CD4-positive, alpha-beta memory T cell (primary cell): ENCODE measurements around the gene MTAP. TPM values are rescaled to one million over a fixed set of nuclear protein-coding genes. Genes with fewer than 3 reads are reported as not detected.
A peak's percentile ranks its signal among the peaks of the same experiment; 100 is the strongest.

ENCODE experiments used
- CTCF ChIA-PET: fragments of 350-600 bp; sonication (Branson Sonifier 250); formaldehyde crosslinking; loops from one replicate; lab custom pipeline; 2021; ENCODE audit warnings: inconsistent platforms; ENCODE audit not compliant: partially characterized antibody; lab: Charles Lee
- POLR2A ChIA-PET: fragments of 350-600 bp; sonication (Branson Sonifier 250); formaldehyde crosslinking; loops from one replicate; lab custom pipeline; 2021; ENCODE audit not compliant: partially characterized antibody; lab: Charles Lee
- DNase-seq, 5 donors: peaks; one replicate each; pipeline versions ENCODE4 v3.0.0 to v3.0.0-alpha.2; 2020 to 2022; ENCODE audit warnings: mixed read lengths in 1 of 5
- H3K27ac ChIP-seq: one replicate; pipeline ENCODE4 v1.7.0; 2013; ENCODE audit warnings: low read depth, low read length
- H3K27me3 ChIP-seq: 2 replicates; pipeline ENCODE4 v1.7.0; 2013; ENCODE audit warnings: mild to moderate bottlenecking, low read length, moderate library complexity; ENCODE audit not compliant: insufficient read depth
- H3K36me3 ChIP-seq: 2 replicates; pipeline ENCODE4 v1.7.0; 2013; ENCODE audit warnings: mild to moderate bottlenecking, low read length, moderate library complexity; ENCODE audit not compliant: insufficient read depth
- H3K4me1 ChIP-seq: 2 replicates; pipeline ENCODE4 v1.7.0; 2013; ENCODE audit warnings: mild to moderate bottlenecking, low read length, moderate library complexity; ENCODE audit not compliant: insufficient read depth
- H3K4me3 ChIP-seq, 2 donors: one replicate each; pipeline ENCODE4 v1.7.0; 2013; ENCODE audit warnings: low read length in 2 of 2, mild to moderate bottlenecking in 1 of 2
- H3K9me3 ChIP-seq, 2 donors: one replicate each; pipeline ENCODE4 v1.7.0; 2013; ENCODE audit warnings: low read length in 2 of 2, control low read depth in 1 of 2; ENCODE audit not compliant: control insufficient read depth in 1 of 2
- H3K27ac Mint-ChIP-seq, 7 donors: one replicate each; pipeline ENCODE4 v1.8.0; 2020 to 2021; ENCODE audit warnings: mixed read lengths in 7 of 7, mild to moderate bottlenecking in 6 of 7, inconsistent platforms in 3 of 7, moderate library complexity in 3 of 7
- H3K27me3 Mint-ChIP-seq, 2 donors: one replicate each; pipeline ENCODE4 v1.8.0; 2020 to 2021; ENCODE audit warnings: mixed read lengths in 2 of 2
- H3K36me3 Mint-ChIP-seq, 2 donors: one replicate each; pipeline ENCODE4 v1.8.0; 2020 to 2021; ENCODE audit warnings: mixed read lengths in 2 of 2, inconsistent platforms in 1 of 2, mild to moderate bottlenecking in 1 of 2
- H3K4me1 Mint-ChIP-seq, 4 donors: one replicate each; pipeline ENCODE4 v1.8.0; 2020 to 2021; ENCODE audit warnings: mixed read lengths in 4 of 4, mild to moderate bottlenecking in 1 of 4
- H3K4me3 Mint-ChIP-seq, 8 donors: one replicate each; pipeline ENCODE4 v1.8.0; 2020 to 2021; ENCODE audit warnings: mixed read lengths in 8 of 8, mild to moderate bottlenecking in 7 of 8, moderate library complexity in 6 of 8, inconsistent platforms in 3 of 8
- H3K9me3 Mint-ChIP-seq, 8 donors: one replicate each; pipeline ENCODE4 v1.8.0; 2020 to 2021; ENCODE audit warnings: mixed read lengths in 8 of 8, mild to moderate bottlenecking in 5 of 8, inconsistent platforms in 3 of 8, moderate library complexity in 1 of 8
- intact Hi-C: fragments of 100-400 bp; cut with micrococcal nuclease; formaldehyde crosslinking; loops from one replicate; pipeline ENCODE4 v1.15.1; 2023
- polyA plus RNA-seq, 2 donors: library from polyadenylated mRNA; unstranded; fragments of 300-500 nt; fragmentation: Illumina TruSeq; gene quantifications; one replicate each; pipeline ENCODE4 v1.2.3, GENCODE V29; 2021
- total RNA-seq, 2 experiments: library from RNA; stranded (reverse); gene quantifications; one replicate each; pipeline ENCODE4 v1.2.3, GENCODE V29; 2021

MTAP gene
- total and polyA plus RNA-seq, 4 experiments from 2014 or later, result 21.1 to 47.9 (median 34.0) TPM

DNA sequence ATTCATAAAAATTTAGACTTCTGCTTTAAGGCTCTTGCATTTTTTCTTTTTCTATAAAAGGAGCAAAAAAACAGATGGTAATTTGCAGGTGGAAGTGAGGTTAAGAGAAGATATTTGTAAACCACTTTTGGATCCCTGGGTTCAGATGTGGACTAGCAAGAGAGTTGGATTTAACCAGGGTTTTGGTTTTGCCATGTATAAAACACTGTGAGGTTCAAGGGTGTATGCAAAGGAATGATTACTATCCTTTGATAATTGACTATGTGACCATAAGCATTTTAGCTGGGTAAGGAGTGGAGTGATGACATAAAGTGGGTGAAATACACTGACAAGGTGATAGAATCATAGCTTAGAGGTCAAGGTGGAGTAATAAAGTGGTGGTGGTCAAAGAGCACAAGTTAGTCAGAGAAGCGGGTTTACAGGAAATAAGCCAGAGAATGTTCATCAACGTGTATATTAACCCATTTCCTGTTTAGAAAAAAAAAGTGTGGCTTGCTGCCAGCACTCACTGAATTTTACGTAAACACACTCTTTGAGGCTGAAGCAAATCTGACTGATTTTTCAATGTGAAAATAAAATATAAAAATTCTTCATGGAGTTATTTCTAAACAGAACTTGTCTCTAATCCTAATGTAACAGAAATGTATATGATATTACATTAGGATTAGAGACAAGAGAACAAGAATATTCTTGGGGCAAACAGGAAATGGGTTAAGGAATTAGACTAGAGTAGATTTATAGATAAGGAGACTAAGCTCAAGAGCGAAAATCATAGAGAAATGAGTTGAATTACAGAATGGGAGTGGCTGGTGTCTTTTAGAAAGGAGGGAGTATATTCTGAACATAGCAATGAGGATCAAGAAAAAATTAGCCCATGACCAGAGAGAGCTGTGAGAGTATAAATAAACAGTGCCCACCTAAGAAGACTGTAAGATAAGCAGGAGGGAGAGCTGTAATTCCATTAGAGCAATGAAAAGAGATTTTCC is 117.2 kb downstream of the MTAP start:
- Histone ChIP-seq H3K4me1 (peaks cover 31% of the 10 kb centered on the region), H3K4me3 (peak overlapping the region in 1 of 2 donors; percentile 22), H3K27me3 (no peaks in the 10 kb centered on the region), H3K36me3 (no peaks in the 10 kb centered on the region), H3K9me3 (peaks cover 0 to 4% of the 10 kb centered on the region in 2 donors), H3K27ac (no peak overlapping the region)
- DNase-seq, result peak; percentile 51 to 79 (median 75)
- peaks cover 0 to 40% (median 30%) of the 10 kb centered on the region in 8 donors for H3K9me3 Mint-ChIP-seq
- no peaks in the 10 kb centered on the region for H3K27me3 Mint-ChIP-seq
- peaks cover 5 to 18% of the 10 kb centered on the region in 2 donors for H3K36me3 Mint-ChIP-seq
- peak overlapping the region; percentile 58 to 96 (median 85) for H3K27ac Mint-ChIP-seq
- ChIA-PET CTCF (interaction anchor here (0.6 to 2.9 kb wide), 7 partner anchors 12 to 107 kb away, joined by 3 to 12 read pairs (median 4); partner anchors contain the start of genes CDKN2A and CDKN2B-AS1), POLR2A (interaction anchor here (1.1 to 2.0 kb wide), 5 partner anchors 13 to 115 kb away, joined by 3 to 9 read pairs (median 4); partner anchors contain the start of gene CDKN2B)
- intact Hi-C loops, result loop anchor here (1.0 to 5.0 kb wide), 4 partner anchors 48 to 107 kb away; no protein-coding TSS in a partner anchor
- H3K4me1 Mint-ChIP-seq, result peaks cover 21 to 43% (median 35%) of the 10 kb centered on the region in 4 donors
- peak overlapping the region; percentile 4 to 76 (median 63) for H3K4me3 Mint-ChIP-seq

DNA sequence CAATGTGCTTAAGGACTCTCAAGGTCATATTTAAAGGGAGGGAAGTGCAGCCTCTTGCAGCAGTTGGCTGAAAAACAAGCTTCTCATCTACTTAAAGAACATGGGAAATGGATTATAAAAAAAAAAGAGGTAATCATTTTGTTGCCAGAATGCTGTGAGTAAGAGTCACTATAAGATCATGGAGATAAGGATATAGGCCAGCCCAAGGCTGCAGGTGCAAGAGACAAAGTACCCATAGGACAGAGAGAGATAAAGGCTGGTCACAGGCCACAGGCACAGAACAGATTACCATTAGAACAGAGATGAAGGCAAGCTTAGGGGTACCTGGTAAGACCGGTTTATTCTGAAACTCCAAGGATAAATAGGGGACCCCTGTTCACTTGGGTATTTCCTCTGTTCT is 121.3 kb downstream of the MTAP start:
- Mint-ChIP-seq H3K4me3 (no peak overlapping the region), H3K9me3 (peaks cover 0 to 9% (median 7%) of the 10 kb centered on the region in 8 donors), H3K36me3 (peaks cover 0 to 3% of the 10 kb centered on the region in 2 donors), H3K4me1 (peaks cover 18 to 38% (median 28%) of the 10 kb centered on the region in 4 donors), H3K27me3 (no peaks in the 10 kb centered on the region), H3K27ac (no peak overlapping the region)
- Histone ChIP-seq H3K27ac (no peak overlapping the region), H3K9me3 (peaks cover 0 to under 1% of the 10 kb centered on the region in 2 donors), H3K36me3 (no peaks in the 10 kb centered on the region), H3K4me3 (no peak overlapping the region), H3K27me3 (no peaks in the 10 kb centered on the region), H3K4me1 (peaks cover 27% of the 10 kb centered on the region)
- ChIA-PET CTCF (interaction anchor here (3.9 kb wide), 1 partner anchor 85 kb away, joined by 13 read pairs; the partner anchor contains the start of gene CDKN2B), POLR2A (interaction anchor here (0.7 kb wide), 1 partner anchor 188 kb away, joined by 4 read pairs; no protein-coding TSS in a partner anchor)
- DNase-seq, result no peak
- intact Hi-C loops, result loop anchor here (5.0 kb wide), 1 partner anchor 44 kb away; no protein-coding TSS in a partner anchor

DNA sequence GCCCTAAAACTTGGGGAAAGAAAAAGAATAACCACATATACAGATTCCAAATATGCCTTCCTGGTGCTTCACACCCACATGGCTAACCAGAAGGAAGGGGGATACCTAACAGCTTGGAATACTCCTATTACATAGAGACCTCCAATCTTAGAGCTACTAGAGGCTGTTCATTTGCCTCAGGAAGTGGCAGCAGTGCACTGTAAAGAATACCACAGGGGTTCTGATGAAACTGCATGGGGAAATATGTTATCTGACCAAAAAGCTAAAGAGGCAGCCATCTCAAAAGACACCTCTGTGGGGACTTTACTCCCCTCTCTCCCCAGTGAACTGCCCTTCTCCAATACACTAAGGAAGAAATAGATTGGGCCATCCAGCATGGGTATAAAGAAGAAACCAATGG is 125.3 kb downstream of the MTAP start:
- CTCF ChIA-PET, result interaction anchor here (1.1 kb wide), 1 partner anchor 81 kb away, joined by 3 read pairs; the partner anchor contains the start of gene CDKN2B

DNA sequence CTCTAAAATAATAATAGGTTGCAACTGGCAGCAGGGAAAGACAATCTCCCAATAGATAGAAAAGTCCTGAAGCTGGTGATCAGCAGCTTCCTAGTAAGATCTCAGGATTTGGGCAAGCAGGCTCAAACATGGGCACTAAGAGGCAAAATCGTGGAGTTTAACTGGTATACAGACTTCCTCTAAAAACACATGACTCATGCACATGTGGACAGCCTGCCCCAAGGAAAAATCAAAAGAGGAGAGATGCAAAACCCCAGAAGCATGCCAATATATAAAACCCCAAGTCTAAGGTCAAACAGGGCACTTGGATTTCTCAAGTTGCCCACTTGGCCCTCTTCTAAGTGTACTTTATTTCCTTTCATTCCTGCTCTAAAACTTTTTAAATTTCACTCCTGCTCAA is 129.0 kb downstream of the MTAP start:
- Mint-ChIP-seq H3K27me3 (no peaks in the 10 kb centered on the region), H3K36me3 (peaks cover 3 to 30% of the 10 kb centered on the region in 2 donors), H3K9me3 (peaks cover 0 to 3% (median 0%) of the 10 kb centered on the region in 8 donors), H3K4me3 (no peak overlapping the region), H3K27ac (no peak overlapping the region), H3K4me1 (no peaks in the 10 kb centered on the region)
- Histone ChIP-seq H3K9me3 (no peaks in the 10 kb centered on the region), H3K4me3 (no peak overlapping the region), H3K27ac (no peak overlapping the region), H3K4me1 (no peaks in the 10 kb centered on the region), H3K27me3 (no peaks in the 10 kb centered on the region), H3K36me3 (no peaks in the 10 kb centered on the region)
- no peak for DNase-seq
- intact Hi-C loops, result no loop called here
- ChIA-PET POLR2A (no interaction called here), CTCF (no interaction called here)

More for the DNA sequence above, 125.3 kb downstream of the MTAP start:
- H3K27me3 ChIP-seq, result no peaks in the 10 kb centered on the region
- H3K4me1 Mint-ChIP-seq, result peaks cover 5 to 8% (median 6%) of the 10 kb centered on the region in 4 donors
- DNase-seq, result no peak
- peaks cover 0 to 3% (median 0%) of the 10 kb centered on the region in 8 donors for H3K9me3 Mint-ChIP-seq
- no peak overlapping the region for H3K27ac ChIP-seq
- no peaks in the 10 kb centered on the region for H3K4me1 ChIP-seq
- peaks cover 3 to 29% of the 10 kb centered on the region in 2 donors for H3K36me3 Mint-ChIP-seq
- no peaks in the 10 kb centered on the region for H3K9me3 ChIP-seq
- H3K27me3 Mint-ChIP-seq, result no peaks in the 10 kb centered on the region
- H3K27ac Mint-ChIP-seq, result no peak overlapping the region
- no peak overlapping the region for H3K4me3 ChIP-seq
- POLR2A ChIA-PET, result no interaction called here
- intact Hi-C loops, result no loop called here
- H3K36me3 ChIP-seq, result no peaks in the 10 kb centered on the region
- no peak overlapping the region for H3K4me3 Mint-ChIP-seq

DNA sequence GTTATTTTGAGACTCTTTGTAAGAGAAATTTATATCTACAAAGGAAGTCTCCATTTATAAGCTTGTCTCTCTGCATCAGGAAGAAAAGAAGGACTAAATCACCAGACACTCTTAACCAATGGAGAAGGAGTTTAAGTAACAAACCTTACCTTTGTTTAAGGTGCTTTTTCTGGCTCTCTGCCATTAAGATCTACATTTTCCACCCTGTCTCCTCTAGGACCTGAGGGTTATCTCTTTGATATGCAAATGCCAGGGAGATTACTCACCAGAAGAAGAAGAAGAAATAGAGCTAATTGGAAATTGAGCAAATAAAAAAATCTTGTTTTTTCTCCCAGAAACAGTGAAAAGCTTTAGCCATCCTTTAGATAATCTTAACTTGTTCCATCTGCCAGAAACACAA is 130.8 kb downstream of the MTAP start:
- no peaks in the 10 kb centered on the region for H3K9me3 ChIP-seq
- no peak overlapping the region for H3K4me3 ChIP-seq
- POLR2A ChIA-PET, result interaction anchor here (2.2 kb wide), 1 partner anchor 14 kb away, joined by 9 read pairs; no protein-coding TSS in a partner anchor
- no peaks in the 10 kb centered on the region for H3K36me3 ChIP-seq
- intact Hi-C loops, result no loop called here
- no peaks in the 10 kb centered on the region for H3K4me1 ChIP-seq
- H3K27ac ChIP-seq, result no peak overlapping the region
- no peaks in the 10 kb centered on the region for H3K4me1 Mint-ChIP-seq
- H3K9me3 Mint-ChIP-seq, result peaks cover 0 to 3% (median 0%) of the 10 kb centered on the region in 8 donors
- H3K27me3 ChIP-seq, result no peaks in the 10 kb centered on the region
- H3K27ac Mint-ChIP-seq, result no peak overlapping the region
- H3K27me3 Mint-ChIP-seq, result no peaks in the 10 kb centered on the region
- H3K4me3 Mint-ChIP-seq, result no peak overlapping the region
- peaks cover 3 to 30% of the 10 kb centered on the region in 2 donors for H3K36me3 Mint-ChIP-seq
- no peak for DNase-seq
- CTCF ChIA-PET, result interaction anchor here (0.7 to 2.0 kb wide), 2 partner anchors 75 to 106 kb away, joined by 3 to 6 read pairs; no protein-coding TSS in a partner anchor

DNA sequence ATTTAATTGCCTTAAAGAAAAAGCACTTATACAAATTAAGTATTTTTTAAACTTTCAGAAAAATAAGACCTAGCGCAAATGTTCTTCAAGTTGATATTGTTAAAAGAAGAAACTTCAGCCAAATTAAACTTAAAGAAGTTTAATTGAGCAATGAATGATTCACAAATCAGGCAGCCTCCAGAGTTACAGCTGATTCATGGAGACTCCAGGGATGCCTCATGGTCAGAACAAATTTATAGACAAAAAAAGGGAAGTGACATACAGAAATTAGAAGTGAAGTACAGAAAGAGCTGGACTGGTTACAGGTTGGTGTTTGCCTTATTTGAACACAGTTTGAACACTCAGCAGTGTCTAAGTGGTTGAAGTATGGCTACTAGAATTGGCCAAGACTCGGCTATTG is 131.4 kb downstream of the MTAP start:
- H3K4me1 Mint-ChIP-seq, result no peaks in the 10 kb centered on the region
- intact Hi-C loops, result no loop called here
- peaks cover 0 to 3% (median 0%) of the 10 kb centered on the region in 8 donors for H3K9me3 Mint-ChIP-seq
- ChIA-PET POLR2A (interaction anchor here (0.6 to 2.2 kb wide), 2 partner anchors 14 to 177 kb away, joined by 3 to 9 read pairs; no protein-coding TSS in a partner anchor), CTCF (interaction anchor here (2.0 kb wide), 1 partner anchor 74 kb away, joined by 6 read pairs; no protein-coding TSS in a partner anchor)
- Histone ChIP-seq H3K4me3 (no peak overlapping the region), H3K36me3 (no peaks in the 10 kb centered on the region), H3K27me3 (no peaks in the 10 kb centered on the region), H3K27ac (no peak overlapping the region), H3K4me1 (no peaks in the 10 kb centered on the region), H3K9me3 (no peaks in the 10 kb centered on the region)
- H3K4me3 Mint-ChIP-seq, result no peak overlapping the region
- peaks cover 3 to 30% of the 10 kb centered on the region in 2 donors for H3K36me3 Mint-ChIP-seq
- H3K27ac Mint-ChIP-seq, result no peak overlapping the region
- H3K27me3 Mint-ChIP-seq, result no peaks in the 10 kb centered on the region
- no peak for DNase-seq
